T-cell (primary cell): ENCODE results near the gene BMP15. TPM values are rescaled to one million over a fixed set of nuclear protein-coding genes. Genes with fewer than 3 reads are reported as not detected.

Source experiments
- ATAC-seq, 4 experiments: fragments of 200-7000 bp in 3 of 4; fragments of 150-1000 bp in 1 of 4; cut with Tn5 transposase; replicated peaks in 1 of 4; 1 replicate in 3 of 4; 2 replicates in 1 of 4; pipeline ENCODE4 v1.10.0; 2021; ENCODE audit warnings: moderate library complexity in 3 of 4, mild to moderate bottlenecking in 2 of 4, moderate number of reproducible peaks in 1 of 4
- CTCF ChIA-PET, 2 donors: fragments of 300-600 bp; sonication (Branson Sonifier 250); formaldehyde crosslinking; loops; one replicate each; lab custom pipeline; 2022; ENCODE audit warnings: antibody characterized with exemption in 2 of 2; lab: Charles Lee
- POLR2A ChIA-PET, 2 donors: fragments of 300-600 bp; sonication (Branson Sonifier 250); formaldehyde crosslinking; loops; one replicate each; lab custom pipeline; 2022; ENCODE audit warnings: antibody characterized with exemption in 2 of 2; lab: Charles Lee
- DNase-seq, 35 experiments: peaks; one replicate each; pipeline versions ENCODE4 v3.0.0 to v3.0.0-alpha.2; 2013 to 2023
- H3K27ac ChIP-seq: one replicate; pipeline ENCODE4 v1.5.1; 2013; ENCODE audit warnings: low read length
- H3K27me3 ChIP-seq, 2 experiments: replicated peaks in 1 of 2; 1 replicate in 1 of 2; 2 replicates in 1 of 2; pipeline versions ENCODE4 v1.6.1 to v1.7.0; 2013; ENCODE audit warnings: low read length in 1 of 2, mixed read lengths in 1 of 2; ENCODE audit not compliant: control insufficient read depth in 2 of 2, insufficient read depth in 2 of 2; ENCODE audit errors: extremely low read depth in 1 of 2
- H3K36me3 ChIP-seq, 2 donors: 1 replicate in 1 of 2; 2 replicates in 1 of 2; pipeline versions ENCODE4 v1.6.1 to v1.7.0; 2013; ENCODE audit warnings: low read length in 1 of 2; ENCODE audit not compliant: control insufficient read depth in 2 of 2, insufficient read depth in 1 of 2; ENCODE audit errors: extremely low read depth in 1 of 2
- H3K4me1 ChIP-seq, 2 experiments: 1 replicate in 1 of 2; 2 replicates in 1 of 2; pipeline versions ENCODE4 v1.6.1 to v1.7.0; 2013; ENCODE audit warnings: low read length in 2 of 2, mixed read lengths in 1 of 2; ENCODE audit not compliant: insufficient read depth in 2 of 2, control insufficient read depth in 1 of 2; ENCODE audit errors: extremely low read depth in 1 of 2
- H3K4me3 ChIP-seq, 2 donors: 1 replicate in 1 of 2; 2 replicates in 1 of 2; pipeline versions ENCODE4 v1.5.1 to v1.7.0; 2013; ENCODE audit warnings: mild to moderate bottlenecking in 2 of 2, low read length in 1 of 2, moderate library complexity in 1 of 2; ENCODE audit not compliant: control insufficient read depth in 1 of 2; ENCODE audit errors: extremely low read depth in 1 of 2
- H3K9me3 ChIP-seq: 2 replicates; pipeline ENCODE4 v1.7.0; 2013
- H3K27ac Mint-ChIP-seq, 2 donors: one replicate each; pipeline ENCODE4 v1.8.0; 2020 to 2021; ENCODE audit warnings: mild to moderate bottlenecking in 2 of 2, mixed read lengths in 2 of 2
- H3K27me3 Mint-ChIP-seq, 2 donors: one replicate each; pipeline ENCODE4 v1.8.0; 2021 to 2022; ENCODE audit warnings: mixed read lengths in 2 of 2
- H3K36me3 Mint-ChIP-seq: one replicate; pipeline ENCODE4 v1.8.0; 2021; ENCODE audit warnings: mixed read lengths
- H3K4me1 Mint-ChIP-seq, 3 donors: one replicate each; pipeline ENCODE4 v1.8.0; 2020 to 2022; ENCODE audit warnings: mixed read lengths in 3 of 3, mild to moderate bottlenecking in 1 of 3
- H3K4me3 Mint-ChIP-seq, 3 donors: one replicate each; pipeline ENCODE4 v1.8.0; 2020 to 2022; ENCODE audit warnings: mild to moderate bottlenecking in 3 of 3, mixed read lengths in 3 of 3, moderate library complexity in 3 of 3
- H3K9me3 Mint-ChIP-seq, 3 donors: one replicate each; pipeline ENCODE4 v1.8.0; 2020 to 2022; ENCODE audit warnings: mixed read lengths in 3 of 3
- WGBS: methylation state at CpG from one replicate; pipeline ENCODE4 v1.1.5; 2013; ENCODE audit warnings: missing lambda C conversion rate; ENCODE audit not compliant: insufficient coverage; 5-methylcytosine and 5-hydroxymethylcytosine counted together
- total RNA-seq, 35 experiments: library from RNA in 6 of 35; stranded (reverse) in 6 of 35; fragments of 120-200 nt in 1 of 35; gene quantifications; one replicate each; pipeline versions ENCODE4 v1.2.1 to v1.2.4 and lab custom pipeline; 2013 to 2026

Gene BMP15
- total RNA-seq (not detected), total RNA-seq (lab: John Stamatoyannopoulos, UW) (0 reads per million in 29 experiments)
- not detected for total RNA-seq (2013)

GRCh38 chrX:50910685-50911176 lies at the start of gene BMP15:
BMP15 (plus strand) TSS chrX:50910735; CDS start chrX:50910784, 49 bp downstream.
- Mint-ChIP-seq H3K27ac (no peak within 1 kb of the TSS), H3K4me3 (no peak within 1 kb of the TSS), H3K36me3 (no peaks in the 10 kb centered on the region), H3K4me1 (no peaks in the 10 kb centered on the region), H3K9me3 (no peaks in the 10 kb centered on the region), H3K27me3 (peaks cover 0 to 24% of the 10 kb centered on the region in 2 donors)
- DNase-seq (no peak), ATAC-seq (no peak)
- CTCF ChIA-PET, result no interaction called here
- H3K9me3 ChIP-seq, result no peaks in the 10 kb centered on the region
- H3K36me3 ChIP-seq, result no peaks in the 10 kb centered on the region
- POLR2A ChIA-PET, result no interaction called here
- WGBS, result no CpG with 5 or more reads among the region's 9 CpGs
- no peak within 1 kb of the TSS for H3K27ac ChIP-seq
- H3K4me3 ChIP-seq, result no peak within 1 kb of the TSS
- no peaks in the 10 kb centered on the region for H3K27me3 ChIP-seq
- no peaks in the 10 kb centered on the region for H3K4me1 ChIP-seq

- DNase-seq, result no peak
- Histone ChIP-seq H3K9me3 (no peaks in the 10 kb centered on the region), H3K27ac (no peak overlapping the region), H3K4me1 (no peaks in the 10 kb centered on the region), H3K36me3 (no peaks in the 10 kb centered on the region), H3K4me3 (no peak overlapping the region), H3K27me3 (no peaks in the 10 kb centered on the region)
- Mint-ChIP-seq H3K27ac (no peak overlapping the region), H3K27me3 (peaks cover 5 to 31% of the 10 kb centered on the region in 2 donors), H3K36me3 (no peaks in the 10 kb centered on the region), H3K4me3 (no peak overlapping the region), H3K4me1 (no peaks in the 10 kb centered on the region), H3K9me3 (no peaks in the 10 kb centered on the region)
- no peak for ATAC-seq
- ChIA-PET CTCF (interaction anchor here in 1 of 2 donors (0.7 kb wide), 1 partner anchor 172 kb away, joined by 6 read pairs; no protein-coding TSS in a partner anchor), POLR2A (no interaction called here)
- WGBS, result no CpG with 5 or more reads among the region's 1 CpG
Observed at GRCh38 chrX:50863471-50863870, 47.1 kb upstream of the BMP15 start.

- Histone ChIP-seq H3K27ac (no peak overlapping the region), H3K9me3 (no peaks in the 10 kb centered on the region), H3K27me3 (peaks cover 0 to 5% of the 10 kb centered on the region in 2 experiments), H3K36me3 (no peaks in the 10 kb centered on the region), H3K4me3 (no peak overlapping the region), H3K4me1 (no peaks in the 10 kb centered on the region)
- POLR2A ChIA-PET, result no interaction called here
- CTCF ChIA-PET, result no interaction called here
- no peak overlapping the region for H3K4me3 Mint-ChIP-seq
- no peaks in the 10 kb centered on the region for H3K4me1 Mint-ChIP-seq
- peaks cover 8 to 34% of the 10 kb centered on the region in 2 donors for H3K27me3 Mint-ChIP-seq
- no CpG with 5 or more reads among the region's 6 CpGs for WGBS
- DNase-seq (no peak), ATAC-seq (no peak)
- no peaks in the 10 kb centered on the region for H3K9me3 Mint-ChIP-seq
- H3K27ac Mint-ChIP-seq, result no peak overlapping the region
- H3K36me3 Mint-ChIP-seq, result no peaks in the 10 kb centered on the region
Observed at GRCh38 chrX:50865311-50865710, 45.2 kb upstream of the BMP15 start.

GRCh38 chrX:50871922-50872453 lies 38.5 kb upstream of the BMP15 start:
- Mint-ChIP-seq H3K36me3 (no peaks in the 10 kb centered on the region), H3K27me3 (peaks cover 4 to 42% of the 10 kb centered on the region in 2 donors), H3K4me3 (no peak overlapping the region), H3K9me3 (no peaks in the 10 kb centered on the region), H3K27ac (no peak overlapping the region), H3K4me1 (no peaks in the 10 kb centered on the region)
- CTCF ChIA-PET, result no interaction called here
- POLR2A ChIA-PET, result no interaction called here
- WGBS, result no CpG with 5 or more reads among the region's 1 CpG
- DNase-seq (no peak), ATAC-seq (no peak)
- H3K9me3 ChIP-seq, result no peaks in the 10 kb centered on the region
- no peak overlapping the region for H3K27ac ChIP-seq
- H3K4me3 ChIP-seq, result no peak overlapping the region
- H3K4me1 ChIP-seq, result no peaks in the 10 kb centered on the region
- no peaks in the 10 kb centered on the region for H3K36me3 ChIP-seq
- peaks cover 3 to 6% of the 10 kb centered on the region in 2 experiments for H3K27me3 ChIP-seq

- ATAC-seq, result no peak
- Mint-ChIP-seq H3K27me3 (peaks cover 2 to 43% of the 10 kb centered on the region in 2 donors), H3K36me3 (no peaks in the 10 kb centered on the region), H3K9me3 (no peaks in the 10 kb centered on the region), H3K27ac (no peak overlapping the region), H3K4me3 (no peak overlapping the region), H3K4me1 (no peaks in the 10 kb centered on the region)
- H3K9me3 ChIP-seq, result no peaks in the 10 kb centered on the region
- H3K27me3 ChIP-seq, result peaks cover 3 to 6% of the 10 kb centered on the region in 2 experiments
- 17% methylated on average over 1 of the region's 3 CpGs for WGBS
- no peaks in the 10 kb centered on the region for H3K36me3 ChIP-seq
- H3K4me1 ChIP-seq, result no peaks in the 10 kb centered on the region
- no peak for DNase-seq
- H3K27ac ChIP-seq, result no peak overlapping the region
- POLR2A ChIA-PET, result interaction anchor here in 1 of 2 donors (0.6 kb wide), 1 partner anchor 792 kb away, joined by 5 read pairs; no protein-coding TSS in a partner anchor
- H3K4me3 ChIP-seq, result no peak overlapping the region
- CTCF ChIA-PET, result no interaction called here
Observed at GRCh38 chrX:50874876-50875275, 35.7 kb upstream of the BMP15 start.

GRCh38 chrX:50876551-50876950 lies 34.0 kb upstream of the BMP15 start:
- no peaks in the 10 kb centered on the region for H3K4me1 Mint-ChIP-seq
- peaks cover 0 to 3% of the 10 kb centered on the region in 2 experiments for H3K27me3 ChIP-seq
- H3K4me3 Mint-ChIP-seq, result no peak overlapping the region
- no peak for ATAC-seq
- H3K9me3 ChIP-seq, result no peaks in the 10 kb centered on the region
- peaks cover 0 to 33% of the 10 kb centered on the region in 2 donors for H3K27me3 Mint-ChIP-seq
- no CpG with 5 or more reads among the region's 4 CpGs for WGBS
- ChIA-PET POLR2A (no interaction called here), CTCF (no interaction called here)
- no peaks in the 10 kb centered on the region for H3K4me1 ChIP-seq
- no peak overlapping the region for H3K27ac ChIP-seq
- no peaks in the 10 kb centered on the region for H3K9me3 Mint-ChIP-seq
- no peak overlapping the region for H3K27ac Mint-ChIP-seq
- no peak for DNase-seq
- no peak overlapping the region for H3K4me3 ChIP-seq
- H3K36me3 ChIP-seq, result no peaks in the 10 kb centered on the region
- no peaks in the 10 kb centered on the region for H3K36me3 Mint-ChIP-seq
